Measurements from ENCODE around the gene NIPBL. TPM values are rescaled to one million over a fixed set of nuclear protein-coding genes. Genes with fewer than 3 reads are reported as not detected.

Gene NIPBL
- total RNA-seq, 2 donors from 2014 or later, result 43.2 to 53.6 TPM

DNA sequence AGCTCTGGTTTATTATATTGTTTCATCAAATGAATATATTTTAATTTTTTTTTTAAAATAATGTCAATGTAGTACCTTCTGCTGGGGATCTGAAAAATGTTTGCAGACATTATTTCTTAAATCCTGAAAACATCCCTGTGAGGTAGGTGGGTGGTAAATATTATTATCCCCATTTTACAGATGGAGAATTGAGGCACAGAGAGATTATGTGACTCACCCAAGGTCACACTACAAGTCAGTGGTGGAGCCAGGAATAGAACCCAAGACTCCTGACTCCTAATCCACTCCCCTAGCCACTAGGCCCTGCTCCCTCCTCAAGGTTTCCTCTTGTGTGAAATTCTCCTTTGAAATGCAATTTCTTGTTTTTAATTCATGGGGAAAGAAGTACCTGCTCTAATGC is 171.4 kb downstream of the NIPBL start:
- DNase-seq (ENCODE audit: low spot score), result no peak
- H3K36me3 ChIP-seq, result no peaks in the 10 kb centered on the region

DNA sequence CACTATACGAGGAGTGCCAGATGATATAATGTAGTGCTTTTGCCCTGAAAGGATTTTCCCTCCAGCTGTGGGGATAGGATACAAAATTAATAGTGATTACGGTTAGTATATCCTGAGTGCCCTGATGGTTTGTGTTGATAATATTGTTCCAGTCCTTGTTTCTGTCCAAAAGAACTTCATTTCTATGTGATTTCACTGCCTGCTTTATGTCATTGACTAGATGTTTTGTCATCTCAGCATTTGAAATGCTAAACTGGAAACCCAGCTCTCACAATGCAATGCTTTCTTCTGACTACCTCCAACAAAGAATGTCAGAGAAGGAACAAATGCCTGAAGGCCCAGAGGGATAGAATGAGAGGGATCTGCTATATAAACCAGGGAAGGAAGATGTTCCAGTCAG is 177.8 kb downstream of the NIPBL start:
- Histone ChIP-seq H3K9me3 (no peaks in the 10 kb centered on the region), H3K27me3 (replicated peaks; ENCODE audit: insufficient read depth) (no peaks in the 10 kb centered on the region), H3K4me1 (replicated peaks) (no peaks in the 10 kb centered on the region), H3K27ac (no peak overlapping the region), H3K4me3 (no peak overlapping the region), H3K36me3 (no peaks in the 10 kb centered on the region)
- TF ChIP-seq POLR2AphosphoS5 (IDR thresholded peaks at IDR 0.05) (no peak), POLR2A (IDR thresholded peaks at IDR 0.05) (no peak), CTCF (IDR thresholded peaks at IDR 0.05) (no peak)
- WGBS, result 88% methylated on average over 2 of the region's 2 CpGs
- DNase-seq (ENCODE audit: low spot score), result no peak
- intact Hi-C loops (cut with DNase I), result no loop called here

More for the DNA sequence above, 171.4 kb downstream of the NIPBL start:
- intact Hi-C loops (cut with DNase I), result no loop called here
- Histone ChIP-seq H3K27ac (no peak overlapping the region), H3K4me3 (no peak overlapping the region), H3K4me1 (replicated peaks) (no peaks in the 10 kb centered on the region), H3K9me3 (no peaks in the 10 kb centered on the region), H3K27me3 (replicated peaks; ENCODE audit: insufficient read depth) (no peaks in the 10 kb centered on the region)
- TF ChIP-seq CTCF (IDR thresholded peaks at IDR 0.05), result no peak
- TF ChIP-seq POLR2AphosphoS5 (IDR thresholded peaks at IDR 0.05), result no peak
- no peak for TF ChIP-seq POLR2A (IDR thresholded peaks at IDR 0.05)

DNA sequence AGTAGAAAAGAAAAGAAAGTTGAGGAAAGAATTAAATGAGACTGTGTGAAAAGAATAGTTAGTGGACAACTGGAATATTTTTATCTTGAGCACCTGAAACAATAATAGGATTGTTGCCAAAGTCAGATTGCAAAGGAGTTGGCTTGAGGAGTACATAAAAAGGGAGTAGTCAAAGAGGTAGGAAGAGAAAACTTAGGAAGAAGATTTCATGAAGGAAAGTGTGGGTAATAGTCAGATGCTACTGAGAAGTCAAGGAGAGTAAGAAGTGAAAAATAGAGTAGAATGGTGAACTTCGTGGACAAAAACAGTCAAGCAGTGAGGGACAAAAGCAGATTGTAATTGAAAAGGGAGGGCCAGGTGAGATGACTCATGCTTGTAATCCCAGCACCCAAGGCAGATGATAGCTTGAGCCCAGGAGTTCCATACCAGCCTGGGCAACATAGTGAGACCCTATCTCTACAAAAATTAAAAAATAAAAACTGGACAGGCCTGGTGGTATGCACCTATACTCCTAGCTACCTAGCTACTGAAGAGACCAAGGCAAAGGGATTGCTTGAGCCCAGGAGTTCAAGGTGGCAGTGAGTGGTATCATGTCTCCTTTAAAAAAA is 178.9 kb downstream of the NIPBL start:
- no peaks in the 10 kb centered on the region for H3K27me3 ChIP-seq (replicated peaks; ENCODE audit: insufficient read depth)
- no peak overlapping the region for H3K4me3 ChIP-seq
- TF ChIP-seq POLR2A (IDR thresholded peaks at IDR 0.05) (no peak), POLR2AphosphoS5 (IDR thresholded peaks at IDR 0.05) (no peak), CTCF (IDR thresholded peaks at IDR 0.05) (no peak)
- DNase-seq (ENCODE audit: low spot score), result no peak
- 94% methylated on average over 1 of the region's 1 CpG for WGBS
- no peaks in the 10 kb centered on the region for H3K9me3 ChIP-seq
- H3K4me1 ChIP-seq (replicated peaks), result no peaks in the 10 kb centered on the region
- no peak overlapping the region for H3K27ac ChIP-seq
- intact Hi-C loops (cut with DNase I), result no loop called here
- H3K36me3 ChIP-seq, result no peaks in the 10 kb centered on the region

- no peaks in the 10 kb centered on the region for H3K27me3 ChIP-seq (replicated peaks; ENCODE audit: insufficient read depth)
- TF ChIP-seq POLR2AphosphoS5 (IDR thresholded peaks at IDR 0.05) (no peak), POLR2A (IDR thresholded peaks at IDR 0.05) (no peak), CTCF (IDR thresholded peaks at IDR 0.05) (no peak)
- no peak for DNase-seq (ENCODE audit: low spot score)
- intact Hi-C loops (cut with DNase I), result no loop called here
- H3K27ac ChIP-seq, result no peak overlapping the region
- no peaks in the 10 kb centered on the region for H3K9me3 ChIP-seq
- H3K4me3 ChIP-seq, result no peak overlapping the region
- 88% methylated on average over 2 of the region's 2 CpGs for WGBS
- no peaks in the 10 kb centered on the region for H3K4me1 ChIP-seq (replicated peaks)
- H3K36me3 ChIP-seq, result no peaks in the 10 kb centered on the region
Measured at GRCh38 chr5:37056762-37057161, 180.2 kb downstream of the NIPBL start.

GRCh38 chr5:37060030-37060429 is 183.5 kb downstream of the NIPBL start:
- Histone ChIP-seq H3K4me3 (no peak overlapping the region), H3K27ac (no peak overlapping the region), H3K4me1 (replicated peaks) (no peaks in the 10 kb centered on the region), H3K27me3 (replicated peaks; ENCODE audit: insufficient read depth) (no peaks in the 10 kb centered on the region), H3K9me3 (no peaks in the 10 kb centered on the region), H3K36me3 (no peaks in the 10 kb centered on the region)
- DNase-seq (ENCODE audit: low spot score), result no peak
- WGBS, result 100% methylated on average over 1 of the region's 1 CpG
- intact Hi-C loops (cut with DNase I), result no loop called here
- TF ChIP-seq CTCF (IDR thresholded peaks at IDR 0.05) (no peak), POLR2A (IDR thresholded peaks at IDR 0.05) (no peak), POLR2AphosphoS5 (IDR thresholded peaks at IDR 0.05) (no peak)
